K562 (cell line): ENCODE measurements around the gene MAMDC4. TPM values are rescaled to one million over a fixed set of nuclear protein-coding genes. Genes with fewer than 3 reads are reported as not detected.

Experiments used
- ATAC-seq: fragments of 200-7000 bp; cut with Tn5 transposase; 3 replicates; pipeline ENCODE4 v1.9.1; 2020; ENCODE audit warnings: moderate library complexity
- BruUV-seq: library from RNA; stranded (reverse); fragments of 400-500 nt; replicated peaks from 2 replicates; lab custom pipeline; 2021; lab: Mats Ljungman, UMichigan
- CTCF ChIA-PET: fragments of 300-600 bp; formaldehyde crosslinking; extraction: SDS; loops from one replicate; lab custom pipeline; 2021; ENCODE audit warnings: low intra/inter-chr PET ratio; lab: Yijun Ruan, JAX
- POLR2A ChIA-PET: fragments of 300-600, 350-650 bp; sonication (Branson Sonifier 250); formaldehyde crosslinking; extraction: SDS; loops from one replicate; lab custom pipeline; 2021; ENCODE audit warnings: antibody characterized with exemption, inconsistent platforms; lab: Yijun Ruan, JAX
- DNase-seq, 4 experiments: peaks; one replicate each; pipeline versions ENCODE4 v3.0.0 to v3.0.0-alpha.2; 2011 to 2018; ENCODE audit warnings: low spot score in 3 of 4, mixed read lengths in 3 of 4; ENCODE audit errors: extremely low read depth in 1 of 4
- FAIRE-seq: peaks from 2 replicates; lab custom pipeline; 2011; peaks lifted over from hg19 to GRCh38; lab: Jason Lieb, UNC
- H2AFZ ChIP-seq: 2 replicates; pipeline ENCODE4 v1.6.0; 2011; ENCODE audit warnings: low read depth, low read length, control low read depth, inconsistent platforms
- H3K27ac ChIP-seq: fragments of 200-600 bp; 3 replicates; pipeline ENCODE4 v1.8.0; 2011; ENCODE audit warnings: low read depth, mild to moderate bottlenecking, control low read depth, inconsistent platforms, low read length, moderate library complexity, mixed read lengths; ENCODE audit errors: extremely low read depth
- H3K27me3 ChIP-seq, 2 experiments: fragments of 300-600 bp in 1 of 2; 2 replicates in 1 of 2; 3 replicates in 1 of 2; pipeline versions ENCODE4 v1.6.0 to v1.8.0; 2011; ENCODE audit warnings: inconsistent platforms in 2 of 2, low read length in 2 of 2, mild to moderate bottlenecking in 1 of 2, mixed read lengths in 1 of 2, moderate library complexity in 1 of 2; ENCODE audit not compliant: control insufficient read depth in 2 of 2, insufficient read depth in 2 of 2
- H3K36me3 ChIP-seq: fragments of 300-600 bp; 3 replicates; pipeline ENCODE4 v1.8.0; 2011; ENCODE audit warnings: mild to moderate bottlenecking, low read length, inconsistent platforms; ENCODE audit not compliant: control insufficient read depth, insufficient read depth
- H3K4me1 ChIP-seq, 2 experiments: fragments of 200-600 bp in 1 of 2; replicated peaks in 1 of 2; 2 replicates in 1 of 2; 3 replicates in 1 of 2; pipeline versions ENCODE4 v1.5.1 to v1.8.0; 2011; ENCODE audit warnings: inconsistent platforms in 2 of 2, low read length in 2 of 2, mild to moderate bottlenecking in 1 of 2, mixed read lengths in 1 of 2, moderate library complexity in 1 of 2; ENCODE audit not compliant: control insufficient read depth in 2 of 2, insufficient read depth in 2 of 2
- H3K4me2 ChIP-seq: 2 replicates; pipeline ENCODE4 v1.6.1; 2011; ENCODE audit warnings: low read length, control low read depth, inconsistent platforms, mixed read lengths; ENCODE audit not compliant: insufficient read depth
- H3K4me3 ChIP-seq: fragments of 200-600 bp; sonication (generic), shearing (Covaris generic); 2 replicates; pipeline ENCODE4 v1.5.1; 2016; ENCODE audit warnings: control low read depth, inconsistent platforms
- H3K79me2 ChIP-seq: fragments of 200-600 bp; 3 replicates; pipeline ENCODE4 v1.8.0; 2011; ENCODE audit warnings: low read length, inconsistent platforms; ENCODE audit not compliant: control insufficient read depth, insufficient read depth
- H3K9ac ChIP-seq, 2 experiments: 2 replicates each; pipeline versions ENCODE4 v1.6.0 to v1.6.1; 2011; ENCODE audit warnings: low read depth in 2 of 2, low read length in 2 of 2, control low read depth in 1 of 2, inconsistent platforms in 1 of 2, mild to moderate bottlenecking in 1 of 2, mixed read lengths in 1 of 2; ENCODE audit not compliant: insufficient read depth in 1 of 2
- H3K9me1 ChIP-seq: one replicate; pipeline ENCODE4 v1.6.0; 2011; ENCODE audit warnings: inconsistent platforms, mild to moderate bottlenecking, low read length, moderate library complexity; ENCODE audit not compliant: control insufficient read depth, insufficient read depth
- H3K9me3 ChIP-seq: replicated peaks from 2 replicates; pipeline ENCODE4 v1.5.1; 2011; ENCODE audit warnings: low read depth, low read length, inconsistent platforms; ENCODE audit not compliant: control insufficient read depth, insufficient read depth
- H4K20me1 ChIP-seq: replicated peaks from 2 replicates; pipeline ENCODE4 v1.6.1; 2011; ENCODE audit warnings: low read length, inconsistent platforms, mixed read lengths; ENCODE audit not compliant: control insufficient read depth, insufficient read depth
- ATF6 ChIP-seq: sonication (generic); formaldehyde crosslinking; IDR thresholded peaks from 2 replicates; pipeline ENCODE4 v1.4.0; 2020; ENCODE audit warnings: mild to moderate bottlenecking, missing genetic modification reagents
- CEBPG ChIP-seq, 3 experiments: fragments of 200-800 bp in 1 of 3; sonication (Bioruptor generic) in 1 of 3; sonication (generic) in 1 of 3; formaldehyde crosslinking in 1 of 3; IDR thresholded peaks in 2 of 3; conservative IDR thresholded peaks in 1 of 3; 2 replicates each; pipeline versions ENCODE4 v1.6.1 to v1.8.0; 2016 to 2022; ENCODE audit warnings: missing compliant biosample characterization in 2 of 3, missing genetic modification characterization in 2 of 3, mild to moderate bottlenecking in 1 of 3, missing genetic modification reagents in 1 of 3
- DNMT1 ChIP-seq: fragments of 450-650 bp; IDR thresholded peaks from 2 replicates; pipeline ENCODE4 v1.6.1; 2016; ENCODE audit warnings: antibody characterized with exemption, mild to moderate bottlenecking
- MBD2 ChIP-seq: sonication (generic); IDR thresholded peaks from 2 replicates; pipeline ENCODE4 v1.6.1; 2016; ENCODE audit warnings: low read depth, borderline replicate concordance
- NONO ChIP-seq, 2 experiments: fragments of 200-400 bp in 1 of 2; fragments of 450-650 bp in 1 of 2; formaldehyde crosslinking in 1 of 2; IDR thresholded peaks; 2 replicates each; pipeline ENCODE4 v1.6.1; 2017; ENCODE audit warnings: low read depth in 2 of 2, mild to moderate bottlenecking in 2 of 2, moderate library complexity in 2 of 2, low read length in 1 of 2
- PHF8 ChIP-seq: fragments of 200-600 bp; sonication (generic); IDR thresholded peaks from 2 replicates; pipeline ENCODE4 v1.6.1; 2012; ENCODE audit warnings: mixed run types, mild to moderate bottlenecking, inconsistent platforms, low read length, moderate library complexity, borderline replicate concordance
- RBFOX2 ChIP-seq: fragments of 200-400 bp; formaldehyde crosslinking; IDR thresholded peaks from 2 replicates; pipeline ENCODE4 v1.6.1; 2017; ENCODE audit warnings: low read depth, mild to moderate bottlenecking, low read length, moderate library complexity
- RFX5 ChIP-seq: IDR thresholded peaks from 2 replicates; pipeline ENCODE4 v1.6.1; 2011; ENCODE audit warnings: low read depth, mild to moderate bottlenecking, improper control_type of control experiment, low read length
- ZNF507 ChIP-seq: conservative IDR thresholded peaks from 2 replicates; pipeline ENCODE4 v1.6.1; 2017; ENCODE audit warnings: missing genetic modification characterization, missing compliant biosample characterization
- WGBS: fragments of 100-300 bp; shearing (Covaris generic); methylation state at CpG from one replicate; pipeline ENCODE4 v1.1.6; 2016; ENCODE audit warnings: low coverage, mixed read lengths; ENCODE audit not compliant: insufficient coverage; ENCODE audit errors: missing lambda C conversion rate; 5-methylcytosine and 5-hydroxymethylcytosine counted together
- in situ Hi-C: fragments of 300-500 bp; cut with MboI; formaldehyde crosslinking; loops from 4 replicates; pipeline ENCODE4 v1.15.0; 2018; ENCODE audit warnings: inconsistent platforms, mixed read lengths
- intact Hi-C: fragments of 100-400 bp; cut with micrococcal nuclease; formaldehyde crosslinking; loops from 2 replicates; pipeline ENCODE4 v1.14.2; 2022
- polyA plus RNA-seq, 8 experiments: library from polyadenylated mRNA; depleted of rRNA in 4 of 8; stranded (reverse) in 5 of 8; unstranded in 3 of 8; fragments of >200 nt; fragmentation: Nextera tagmentation in 2 of 8; fragmentation: Illumina TruSeq in 1 of 8; extraction: Ambion mirVana in 2 of 8; extraction: Trizol in 1 of 8; gene quantifications; 2 replicates each; pipeline versions ENCODE4 v1.2.1 to v1.2.3, GENCODE V29; 2011 to 2014; ENCODE audit warnings: inconsistent platforms in 1 of 8, missing spikeins in 1 of 8
- total RNA-seq, 7 experiments: library from RNA; depleted of rRNA in 6 of 7; stranded (reverse); fragments of >200 nt in 6 of 7; fragmentation: Illumina TruSeq in 2 of 7; extraction: Trizol in 2 of 7; gene quantifications; 2 replicates each; pipeline versions ENCODE4 v1.2.1 to v1.2.3, GENCODE V29; 2011 to 2021; ENCODE audit warnings: low replicate concordance in 1 of 7
- TF ChIP-seq, protein P1 (sequence below), 2 experiments: IDR thresholded peaks; 2 replicates each; pipeline ENCODE4 v1.6.1; 2011; ENCODE audit warnings: borderline replicate concordance in 1 of 2, control low read depth in 1 of 2, low read depth in 1 of 2, low read length in 1 of 2, mild to moderate bottlenecking in 1 of 2, mixed read lengths in 1 of 2, moderate library complexity in 1 of 2; ENCODE audit not compliant: insufficient read depth in 1 of 2, insufficient read length in 1 of 2, poor library complexity in 1 of 2, severe bottlenecking in 1 of 2; ENCODE audit errors: extremely low read depth in 1 of 2
- TF ChIP-seq, protein P2 (sequence below): fragments of 250-450 bp; sonication (Bioruptor Pico); IDR thresholded peaks from 2 replicates; pipeline ENCODE4 v1.4.0; 2020
- TF ChIP-seq, protein P3 (sequence below), 2 experiments: fragments of 450-650 bp in 1 of 2; sonication (generic) in 1 of 2; formaldehyde crosslinking in 1 of 2; IDR thresholded peaks in 1 of 2; conservative IDR thresholded peaks in 1 of 2; 2 replicates each; pipeline versions ENCODE4 v1.6.1 to v1.8.1; 2016 to 2023; ENCODE audit warnings: mild to moderate bottlenecking in 2 of 2, moderate library complexity in 2 of 2, inconsistent platforms in 1 of 2, missing genetic modification reagents in 1 of 2

Gene MAMDC4
- total and polyA plus RNA-seq, 9 of the 15 experiments (the other 6 are each of a cell fraction or from before 2014, with no cell fraction given): 0.03 to 10.8 (median 1.5) TPM

DNA sequence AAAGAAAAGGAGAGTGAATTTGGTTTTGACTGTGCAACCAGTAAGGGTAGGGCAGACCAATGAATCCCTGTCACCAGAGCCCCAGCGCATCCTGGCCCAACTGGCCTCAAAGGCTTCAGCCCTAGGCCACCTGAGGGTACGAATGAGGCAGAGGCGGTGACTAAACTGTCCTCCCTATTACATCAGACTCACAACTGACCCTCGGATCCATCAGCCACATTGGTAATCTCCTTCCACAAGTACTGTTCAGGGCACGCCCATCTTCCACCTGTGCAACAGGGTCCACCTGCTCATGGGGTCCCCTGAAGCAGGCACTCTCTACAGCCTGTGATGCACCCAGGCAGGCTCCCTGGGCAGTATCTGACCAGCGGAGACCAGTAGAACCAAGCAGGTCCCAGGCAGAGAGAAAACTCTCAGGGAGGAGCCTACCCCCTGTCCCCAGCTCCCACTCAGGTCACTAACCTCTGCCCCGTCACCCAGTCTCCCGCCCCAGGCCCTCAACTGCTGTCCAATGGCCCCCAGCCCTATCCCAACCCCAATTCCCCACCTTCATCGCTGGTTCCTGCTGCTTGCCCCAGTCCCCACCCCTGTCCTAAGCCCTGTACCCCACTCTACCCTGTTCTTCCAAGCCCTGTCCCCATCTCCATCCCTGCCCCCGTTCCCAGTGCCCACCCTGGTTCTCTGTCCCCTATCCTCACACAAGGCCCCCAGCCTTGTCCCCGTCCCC lies 13.1 kb downstream of the MAMDC4 start:
- Histone ChIP-seq H3K9me1 (peaks cover 4% of the 10 kb centered on the region), H3K9ac (peak overlapping the region; percentile 73 to 96), H3K27me3 (no peaks in the 10 kb centered on the region), H3K4me1 (peaks cover 5 to 32% of the 10 kb centered on the region in 2 experiments; a peak in 3 of 5 replicates), H3K9me3 (no peaks in the 10 kb centered on the region; the same call in 1 of the 2 replicates), H4K20me1 (peaks cover 14% of the 10 kb centered on the region; the same call in 1 of the 2 replicates), H3K4me3 (peak overlapping the region; percentile 95), H3K79me2 (peaks cover 43% of the 10 kb centered on the region), H3K27ac (peak overlapping the region; percentile 77), H2AFZ (no peak overlapping the region), H3K36me3 (peaks cover 45% of the 10 kb centered on the region; the same call in 2 of the 3 replicates), H3K4me2 (peak overlapping the region; percentile 77)
- intact Hi-C loops (no loop called here), in situ Hi-C loops (no loop called here)
- ChIA-PET POLR2A (interaction anchor here (1.4 to 1.9 kb wide), 2 partner anchors 10 kb away, joined by 4 to 11 read pairs; no protein-coding TSS in a partner anchor), CTCF (no interaction called here)
- no TSS peak for BruUV-seq
- WGBS: 34% methylated on average over 9 of the region's 11 CpGs
- ATAC-seq (peak; percentile 5), FAIRE-seq (peak; percentile 11), DNase-seq (no peak)
- no peak for TF ChIP-seq RFX5
- TF ChIP-seq, protein P1, sequence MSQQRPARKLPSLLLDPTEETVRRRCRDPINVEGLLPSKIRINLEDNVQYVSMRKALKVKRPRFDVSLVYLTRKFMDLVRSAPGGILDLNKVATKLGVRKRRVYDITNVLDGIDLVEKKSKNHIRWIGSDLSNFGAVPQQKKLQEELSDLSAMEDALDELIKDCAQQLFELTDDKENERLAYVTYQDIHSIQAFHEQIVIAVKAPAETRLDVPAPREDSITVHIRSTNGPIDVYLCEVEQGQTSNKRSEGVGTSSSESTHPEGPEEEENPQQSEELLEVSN (IDR thresholded peaks at IDR 0.05; ENCODE audit: borderline replicate concordance in 1 of 2, extremely low read depth in 1 of 2, insufficient read depth in 1 of 2, insufficient read length in 1 of 2, low read depth in 1 of 2, low read length in 1 of 2, poor library complexity in 1 of 2, severe bottlenecking in 1 of 2): peak in 1 of 2 experiments; percentile 1
- TF ChIP-seq DNMT1: no peak
- TF ChIP-seq NONO (IDR thresholded peaks at IDR 0.05; ENCODE audit: low read depth in 2 of 2, low read length in 1 of 2): no peak
- no peak for TF ChIP-seq MBD2
- TF ChIP-seq, protein P2, sequence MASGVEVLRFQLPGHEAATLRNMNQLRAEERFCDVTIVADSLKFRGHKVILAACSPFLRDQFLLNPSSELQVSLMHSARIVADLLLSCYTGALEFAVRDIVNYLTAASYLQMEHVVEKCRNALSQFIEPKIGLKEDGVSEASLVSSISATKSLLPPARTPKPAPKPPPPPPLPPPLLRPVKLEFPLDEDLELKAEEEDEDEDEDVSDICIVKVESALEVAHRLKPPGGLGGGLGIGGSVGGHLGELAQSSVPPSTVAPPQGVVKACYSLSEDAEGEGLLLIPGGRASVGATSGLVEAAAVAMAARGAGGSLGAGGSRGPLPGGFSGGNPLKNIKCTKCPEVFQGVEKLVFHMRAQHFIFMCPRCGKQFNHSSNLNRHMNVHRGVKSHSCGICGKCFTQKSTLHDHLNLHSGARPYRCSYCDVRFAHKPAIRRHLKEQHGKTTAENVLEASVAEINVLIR (CRISPR knock-in tag): no peak
- TF ChIP-seq ZNF507 (tag): no peak
- TF ChIP-seq, protein P3, sequence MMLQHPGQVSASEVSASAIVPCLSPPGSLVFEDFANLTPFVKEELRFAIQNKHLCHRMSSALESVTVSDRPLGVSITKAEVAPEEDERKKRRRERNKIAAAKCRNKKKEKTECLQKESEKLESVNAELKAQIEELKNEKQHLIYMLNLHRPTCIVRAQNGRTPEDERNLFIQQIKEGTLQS (IDR thresholded peaks at IDR 0.05): peak; percentile 49; the same call in 1 of the 2 replicates
- TF ChIP-seq, protein P3 (CRISPR knock-in tag; conservative IDR thresholded peaks at IDR 0.05): no peak
- peak; percentile 79; the same call in 1 of the 2 replicates for TF ChIP-seq CEBPG (CRISPR knock-in tag; IDR thresholded peaks at IDR 0.05)
- 0 out of 4 replicates have a peak, but pooled peaks of 1 of the 2 experiments have one; percentile 55 for TF ChIP-seq CEBPG (tag; conservative IDR thresholded peaks at IDR 0.05 in 1 of 2, IDR thresholded peaks at IDR 0.05 in 1 of 2)
- TF ChIP-seq RBFOX2: 0 out of 2 replicates have a peak, but pooled peaks have one; percentile 2
- no peak for TF ChIP-seq PHF8
- TF ChIP-seq ATF6 (CRISPR knock-in tag): no peak
